Ishikawa (cell line): Measurements from ENCODE around the gene FCN3.

Experiments used
- CREB1 ChIP-seq: IDR thresholded peaks from 2 replicates; pipeline ENCODE4 v1.6.1; 2012; ENCODE audit warnings: low read depth
- EGR1 ChIP-seq: IDR thresholded peaks from 2 replicates; pipeline ENCODE4 v1.6.1; 2012
- EP300 ChIP-seq: IDR thresholded peaks from 2 replicates; pipeline ENCODE4 v1.6.1; 2012; ENCODE audit warnings: borderline replicate concordance
- MAX ChIP-seq: IDR thresholded peaks from 2 replicates; pipeline ENCODE4 v1.6.1; 2012
- NFIC ChIP-seq: IDR thresholded peaks from 2 replicates; pipeline ENCODE4 v1.6.1; 2012
- RAD21 ChIP-seq: IDR thresholded peaks from 2 replicates; pipeline ENCODE4 v1.6.1; 2012; ENCODE audit warnings: low read depth
- REST ChIP-seq: IDR thresholded peaks from 2 replicates; pipeline ENCODE4 v1.6.1; 2012; ENCODE audit warnings: low read depth, mild to moderate bottlenecking
- TAF1 ChIP-seq: IDR thresholded peaks from 2 replicates; pipeline ENCODE4 v1.6.1; 2012; ENCODE audit warnings: low read depth, mild to moderate bottlenecking
- TCF12 ChIP-seq: IDR thresholded peaks from 2 replicates; pipeline ENCODE4 v1.6.1; 2012; ENCODE audit warnings: low read depth
- YY1 ChIP-seq: IDR thresholded peaks from 2 replicates; pipeline ENCODE4 v1.6.1; 2012; ENCODE audit warnings: low read depth

- TF ChIP-seq EP300, result no peak
- no peak for TF ChIP-seq TAF1
- no peak for TF ChIP-seq MAX
- TF ChIP-seq NFIC, result no peak
- no peak for TF ChIP-seq REST
- TF ChIP-seq TCF12, result no peak
- TF ChIP-seq CREB1, result no peak
- TF ChIP-seq EGR1, result no peak
- no peak for TF ChIP-seq YY1
- TF ChIP-seq RAD21, result no peak
Observed at GRCh38 chr1:27355683-27356082, 18.9 kb downstream of the FCN3 start.
